Lower leg skin (tissue), 3 donors: ENCODE data around the gene SQSTM1.

Source experiments
- POLR2A ChIP-seq, 2 donors: fragments of 450-650 bp; IDR thresholded peaks; one replicate each; pipeline ENCODE4 v1.6.1; 2016 to 2017; ENCODE audit warnings: antibody characterized with exemption in 2 of 2, mild to moderate bottlenecking in 1 of 2, moderate library complexity in 1 of 2
- TF ChIP-seq, protein P1 (sequence below), 3 donors: fragments of 450-650 bp; IDR thresholded peaks; one replicate each; pipeline ENCODE4 v1.5.1; 2016; ENCODE audit warnings: antibody characterized with exemption in 3 of 3, mild to moderate bottlenecking in 3 of 3, moderate library complexity in 2 of 3

DNA sequence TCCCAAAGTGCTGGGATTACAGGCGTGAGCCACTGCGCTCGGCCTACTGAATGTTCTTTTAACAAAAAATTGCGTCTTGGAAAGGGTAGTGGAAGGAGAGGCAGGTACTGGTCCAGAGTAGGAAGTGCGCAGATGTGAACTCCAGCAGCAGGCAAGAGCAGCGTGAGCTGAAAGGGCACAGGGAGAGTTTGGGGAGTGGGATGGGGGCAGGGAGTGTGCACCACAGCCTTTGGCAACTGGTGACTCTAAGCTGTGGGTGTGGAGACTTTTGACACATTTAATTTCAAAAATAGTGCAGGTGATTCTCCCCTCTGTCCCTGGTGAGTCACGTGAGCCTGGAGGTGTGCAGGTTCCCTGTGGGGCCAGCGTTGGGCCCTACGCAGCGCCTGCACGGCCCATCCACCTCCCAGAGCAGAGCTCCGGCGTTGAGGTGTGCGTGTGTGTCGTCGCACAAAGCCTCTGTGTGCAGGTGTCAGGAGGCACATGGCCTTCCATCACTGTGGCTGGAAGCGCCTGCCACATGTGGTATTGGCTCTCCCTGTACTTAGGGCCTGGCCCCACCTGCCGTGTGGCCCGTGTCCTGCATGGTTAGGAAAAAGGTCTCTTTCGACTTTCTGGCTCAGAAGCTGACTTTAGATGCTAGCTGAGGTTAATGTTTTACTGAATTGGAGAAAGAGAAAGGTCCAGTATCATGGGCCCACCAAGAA lies 11.5 kb downstream of the SQSTM1 start:
- TF ChIP-seq, protein P1, sequence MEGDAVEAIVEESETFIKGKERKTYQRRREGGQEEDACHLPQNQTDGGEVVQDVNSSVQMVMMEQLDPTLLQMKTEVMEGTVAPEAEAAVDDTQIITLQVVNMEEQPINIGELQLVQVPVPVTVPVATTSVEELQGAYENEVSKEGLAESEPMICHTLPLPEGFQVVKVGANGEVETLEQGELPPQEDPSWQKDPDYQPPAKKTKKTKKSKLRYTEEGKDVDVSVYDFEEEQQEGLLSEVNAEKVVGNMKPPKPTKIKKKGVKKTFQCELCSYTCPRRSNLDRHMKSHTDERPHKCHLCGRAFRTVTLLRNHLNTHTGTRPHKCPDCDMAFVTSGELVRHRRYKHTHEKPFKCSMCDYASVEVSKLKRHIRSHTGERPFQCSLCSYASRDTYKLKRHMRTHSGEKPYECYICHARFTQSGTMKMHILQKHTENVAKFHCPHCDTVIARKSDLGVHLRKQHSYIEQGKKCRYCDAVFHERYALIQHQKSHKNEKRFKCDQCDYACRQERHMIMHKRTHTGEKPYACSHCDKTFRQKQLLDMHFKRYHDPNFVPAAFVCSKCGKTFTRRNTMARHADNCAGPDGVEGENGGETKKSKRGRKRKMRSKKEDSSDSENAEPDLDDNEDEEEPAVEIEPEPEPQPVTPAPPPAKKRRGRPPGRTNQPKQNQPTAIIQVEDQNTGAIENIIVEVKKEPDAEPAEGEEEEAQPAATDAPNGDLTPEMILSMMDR (IDR thresholded peaks at IDR 0.05) = no peak
- TF ChIP-seq POLR2A (IDR thresholded peaks at IDR 0.05) = no peak
